Right lobe of liver (tissue), 4 donors: ENCODE measurements around the gene BARX2.

ENCODE experiments used
- POLR2A ChIP-seq: fragments of 450-650 bp; IDR thresholded peaks from one replicate; pipeline ENCODE4 v1.6.1; 2017; ENCODE audit warnings: antibody characterized with exemption, mild to moderate bottlenecking
- TF ChIP-seq, protein P1 (sequence below), 4 donors: fragments of 200-600 bp in 3 of 4; fragments of 450-650 bp in 1 of 4; IDR thresholded peaks; one replicate each; pipeline versions ENCODE4 v1.5.1 to v1.8.0; 2016 to 2022; ENCODE audit warnings: antibody characterized with exemption in 4 of 4, mild to moderate bottlenecking in 2 of 4
- donor health status: DM: no; HTN: no; CAD: no.
- donor health status: DM: no; HTN: no; CAD: no.
- donor health status: DM: no; HTN: yes; CAD: no.

GRCh38 chr11:129352676-129353075 lies 23.0 kb upstream of the BARX2 start:
- no peak for TF ChIP-seq POLR2A
- TF ChIP-seq, protein P1, sequence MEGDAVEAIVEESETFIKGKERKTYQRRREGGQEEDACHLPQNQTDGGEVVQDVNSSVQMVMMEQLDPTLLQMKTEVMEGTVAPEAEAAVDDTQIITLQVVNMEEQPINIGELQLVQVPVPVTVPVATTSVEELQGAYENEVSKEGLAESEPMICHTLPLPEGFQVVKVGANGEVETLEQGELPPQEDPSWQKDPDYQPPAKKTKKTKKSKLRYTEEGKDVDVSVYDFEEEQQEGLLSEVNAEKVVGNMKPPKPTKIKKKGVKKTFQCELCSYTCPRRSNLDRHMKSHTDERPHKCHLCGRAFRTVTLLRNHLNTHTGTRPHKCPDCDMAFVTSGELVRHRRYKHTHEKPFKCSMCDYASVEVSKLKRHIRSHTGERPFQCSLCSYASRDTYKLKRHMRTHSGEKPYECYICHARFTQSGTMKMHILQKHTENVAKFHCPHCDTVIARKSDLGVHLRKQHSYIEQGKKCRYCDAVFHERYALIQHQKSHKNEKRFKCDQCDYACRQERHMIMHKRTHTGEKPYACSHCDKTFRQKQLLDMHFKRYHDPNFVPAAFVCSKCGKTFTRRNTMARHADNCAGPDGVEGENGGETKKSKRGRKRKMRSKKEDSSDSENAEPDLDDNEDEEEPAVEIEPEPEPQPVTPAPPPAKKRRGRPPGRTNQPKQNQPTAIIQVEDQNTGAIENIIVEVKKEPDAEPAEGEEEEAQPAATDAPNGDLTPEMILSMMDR (IDR thresholded peaks at IDR 0.05), result no peak
